GM13977 (cell line): Measurements from ENCODE around the gene ATP1A4.

ENCODE experiments used
- DNase-seq: peaks from one replicate; pipeline ENCODE4 v3.0.0; 2012; ENCODE audit warnings: low spot score
- CTCF ChIP-seq: IDR thresholded peaks from 2 replicates; pipeline ENCODE4 v1.5.1; 2012; ENCODE audit warnings: mild to moderate bottlenecking, control low read depth; ENCODE audit not compliant: insufficient read depth; ENCODE audit errors: extremely low read depth, missing control alignments
- in situ Hi-C: fragments of 300-500 bp; cut with MboI; formaldehyde crosslinking; loops from one replicate; pipeline ENCODE4 v1.12.0; 2022; ENCODE audit warnings: low sequenced_read_pairs, low pct_unique_long_range_greater_than_20kb, mixed read lengths, inconsistent platforms; ENCODE audit not compliant: unreplicated experiment

ATP1A4 gene

DNA sequence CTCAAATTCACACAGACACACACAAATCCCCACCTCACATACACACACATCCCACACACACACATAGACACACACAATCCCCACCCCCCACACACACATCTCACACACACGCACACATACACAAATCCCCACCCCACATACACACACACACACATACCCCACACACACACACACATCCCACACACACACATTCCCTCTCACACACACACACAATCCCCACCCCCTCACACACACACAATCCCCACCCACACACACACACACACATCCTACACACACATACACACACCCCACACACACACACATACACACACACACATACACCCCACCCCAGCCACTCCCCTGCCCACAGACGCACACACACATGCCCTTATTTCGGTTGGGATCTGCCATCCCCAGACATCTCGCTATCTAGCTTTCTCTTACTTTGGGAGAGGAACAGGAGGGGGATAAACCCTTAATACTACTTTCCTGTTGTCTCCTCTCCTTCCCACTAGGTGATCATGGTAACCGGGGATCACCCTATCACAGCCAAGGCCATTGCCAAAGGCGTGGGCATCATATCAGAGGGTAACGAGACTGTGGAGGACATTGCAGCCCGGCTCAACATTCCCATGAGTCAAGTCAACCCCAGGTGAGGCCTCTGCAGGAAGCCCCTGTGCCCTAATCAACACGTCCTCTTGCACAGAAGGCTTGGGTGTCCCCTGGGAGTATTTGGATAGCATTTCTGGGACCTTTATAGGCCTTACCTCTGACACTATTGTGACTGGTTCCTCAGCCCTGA is 17.2 kb upstream of the ATP1A4 start:
- in situ Hi-C loops: no loop called here
- DNase-seq: no peak
- TF ChIP-seq CTCF: no peak

GRCh38 chr1:160134791-160135572 is 16.4 kb upstream of the ATP1A4 start:
- in situ Hi-C loops: no loop called here
- no peak for TF ChIP-seq CTCF
- no peak for DNase-seq

- in situ Hi-C loops: no loop called here
- no peak for TF ChIP-seq CTCF
- no peak for DNase-seq
Observed at GRCh38 chr1:160136121-160136925, 15.1 kb upstream of the ATP1A4 start.

GRCh38 chr1:160136926-160137200 is 14.5 kb upstream of the ATP1A4 start:
- TF ChIP-seq CTCF: no peak
- in situ Hi-C loops: no loop called here
- DNase-seq: no peak

- TF ChIP-seq CTCF: no peak
- no peak for DNase-seq
- in situ Hi-C loops: no loop called here
Observed at GRCh38 chr1:160137216-160137862, 14.1 kb upstream of the ATP1A4 start.

DNA sequence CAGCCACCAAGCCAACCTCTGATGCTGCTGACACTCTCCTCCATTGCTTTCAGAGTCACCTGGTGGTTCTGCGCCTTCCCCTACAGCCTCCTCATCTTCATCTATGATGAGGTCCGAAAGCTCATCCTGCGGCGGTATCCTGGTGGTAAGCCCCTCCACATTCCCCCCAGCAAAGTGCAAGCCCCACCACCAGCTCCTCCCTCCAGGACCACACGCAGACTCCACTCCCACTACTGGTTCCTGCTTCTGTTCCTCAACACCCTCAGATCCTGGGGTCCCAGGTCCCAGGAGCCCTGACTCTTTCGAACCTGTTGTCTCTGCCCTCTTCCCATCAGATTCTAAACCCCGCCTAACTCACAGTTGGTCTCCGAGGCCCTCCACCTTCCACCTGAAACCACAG is 11.6 kb upstream of the ATP1A4 start:
- no peak for TF ChIP-seq CTCF
- in situ Hi-C loops: no loop called here
- no peak for DNase-seq
